Ascending aorta (tissue), 2 donors: Measurements from ENCODE around the gene PPFIA3. TPM values are rescaled to one million over a fixed set of nuclear protein-coding genes. Genes with fewer than 3 reads are reported as not detected.
A peak's percentile ranks its signal among the peaks of the same experiment; 100 is the strongest.

Source experiments
- DNase-seq, 2 donors: peaks; one replicate each; pipeline ENCODE4 v3.0.0-alpha.2; 2019; ENCODE audit warnings: low spot score in 2 of 2
- H3K27ac ChIP-seq, 2 donors: fragments of 200-600 bp; sonication (generic); one replicate each; pipeline ENCODE4 v1.5.1; 2016 to 2017; ENCODE audit warnings: mild to moderate bottlenecking in 1 of 2
- H3K27me3 ChIP-seq: fragments of 200-600 bp; sonication (generic); one replicate; pipeline ENCODE4 v1.5.1; 2017
- H3K36me3 ChIP-seq, 2 donors: fragments of 200-600 bp; sonication (generic); one replicate each; pipeline ENCODE4 v1.5.1; 2016
- H3K4me1 ChIP-seq, 2 donors: fragments of 200-600 bp; sonication (generic); one replicate each; pipeline ENCODE4 v1.5.1; 2016 to 2017; ENCODE audit warnings: mild to moderate bottlenecking in 1 of 2
- H3K4me3 ChIP-seq, 2 donors: fragments of 200-600 bp; sonication (generic); one replicate each; pipeline ENCODE4 v1.5.1; 2016 to 2017; ENCODE audit warnings: mild to moderate bottlenecking in 1 of 2
- H3K9me3 ChIP-seq, 2 donors: fragments of 200-600 bp; sonication (generic); one replicate each; pipeline ENCODE4 v1.5.1; 2016
- intact Hi-C: fragments of 100-400 bp; cut with DNase I; formaldehyde crosslinking; loops from one replicate; pipeline ENCODE4 v1.15.1; 2023
- total RNA-seq: library from RNA; depleted of rRNA; stranded (reverse); fragments of >200 nt; gene quantifications from one replicate; pipeline ENCODE4 v1.1.0, GENCODE V29; 2016
- TF ChIP-seq, protein P1 (sequence below), 3 experiments: fragments of 200-600 bp in 2 of 3; fragments of 450-650 bp in 1 of 3; sonication (generic) in 2 of 3; IDR thresholded peaks; one replicate each; pipeline ENCODE4 v1.5.1; 2016 to 2019; ENCODE audit warnings: antibody characterized with exemption in 3 of 3, mild to moderate bottlenecking in 1 of 3, moderate library complexity in 1 of 3

PPFIA3 gene
- total RNA-seq, 1 donor from 2014 or later = 33.3 TPM

- Histone ChIP-seq H3K4me3 (peak overlapping the region; percentile 78 to 84), H3K27me3 (no peaks in the 10 kb centered on the region), H3K4me1 (peaks cover 9 to 16% of the 10 kb centered on the region in 2 donors), H3K27ac (no peak overlapping the region), H3K36me3 (peaks cover 18 to 33% of the 10 kb centered on the region in 2 donors), H3K9me3 (no peaks in the 10 kb centered on the region)
- TF ChIP-seq, protein P1, sequence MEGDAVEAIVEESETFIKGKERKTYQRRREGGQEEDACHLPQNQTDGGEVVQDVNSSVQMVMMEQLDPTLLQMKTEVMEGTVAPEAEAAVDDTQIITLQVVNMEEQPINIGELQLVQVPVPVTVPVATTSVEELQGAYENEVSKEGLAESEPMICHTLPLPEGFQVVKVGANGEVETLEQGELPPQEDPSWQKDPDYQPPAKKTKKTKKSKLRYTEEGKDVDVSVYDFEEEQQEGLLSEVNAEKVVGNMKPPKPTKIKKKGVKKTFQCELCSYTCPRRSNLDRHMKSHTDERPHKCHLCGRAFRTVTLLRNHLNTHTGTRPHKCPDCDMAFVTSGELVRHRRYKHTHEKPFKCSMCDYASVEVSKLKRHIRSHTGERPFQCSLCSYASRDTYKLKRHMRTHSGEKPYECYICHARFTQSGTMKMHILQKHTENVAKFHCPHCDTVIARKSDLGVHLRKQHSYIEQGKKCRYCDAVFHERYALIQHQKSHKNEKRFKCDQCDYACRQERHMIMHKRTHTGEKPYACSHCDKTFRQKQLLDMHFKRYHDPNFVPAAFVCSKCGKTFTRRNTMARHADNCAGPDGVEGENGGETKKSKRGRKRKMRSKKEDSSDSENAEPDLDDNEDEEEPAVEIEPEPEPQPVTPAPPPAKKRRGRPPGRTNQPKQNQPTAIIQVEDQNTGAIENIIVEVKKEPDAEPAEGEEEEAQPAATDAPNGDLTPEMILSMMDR (IDR thresholded peaks at IDR 0.05) = no peak
- DNase-seq = no peak
- intact Hi-C loops = no loop called here
Observed at GRCh38 chr19:49086296-49086695, 33.0 kb upstream of the PPFIA3 start.

- no peaks in the 10 kb centered on the region for H3K27me3 ChIP-seq
- no peak overlapping the region for H3K27ac ChIP-seq
- peaks cover 4 to 9% of the 10 kb centered on the region in 2 donors for H3K4me1 ChIP-seq
- TF ChIP-seq, protein P1 (IDR thresholded peaks at IDR 0.05) = no peak
- H3K36me3 ChIP-seq = peaks cover 43 to 84% of the 10 kb centered on the region in 2 donors
- no peak for DNase-seq
- no peaks in the 10 kb centered on the region for H3K9me3 ChIP-seq
- intact Hi-C loops = no loop called here
- H3K4me3 ChIP-seq = no peak overlapping the region
Observed at GRCh38 chr19:49091391-49092038, 27.8 kb upstream of the PPFIA3 start.

GRCh38 chr19:49092686-49093085 is 26.7 kb upstream of the PPFIA3 start:
- no peak for DNase-seq
- no peaks in the 10 kb centered on the region for H3K27me3 ChIP-seq
- H3K9me3 ChIP-seq = no peaks in the 10 kb centered on the region
- intact Hi-C loops = no loop called here
- TF ChIP-seq, protein P1 (IDR thresholded peaks at IDR 0.05) = no peak
- H3K4me3 ChIP-seq = no peak overlapping the region
- H3K4me1 ChIP-seq = no peaks in the 10 kb centered on the region
- H3K27ac ChIP-seq = no peak overlapping the region
- peaks cover 44 to 88% of the 10 kb centered on the region in 2 donors for H3K36me3 ChIP-seq

DNA sequence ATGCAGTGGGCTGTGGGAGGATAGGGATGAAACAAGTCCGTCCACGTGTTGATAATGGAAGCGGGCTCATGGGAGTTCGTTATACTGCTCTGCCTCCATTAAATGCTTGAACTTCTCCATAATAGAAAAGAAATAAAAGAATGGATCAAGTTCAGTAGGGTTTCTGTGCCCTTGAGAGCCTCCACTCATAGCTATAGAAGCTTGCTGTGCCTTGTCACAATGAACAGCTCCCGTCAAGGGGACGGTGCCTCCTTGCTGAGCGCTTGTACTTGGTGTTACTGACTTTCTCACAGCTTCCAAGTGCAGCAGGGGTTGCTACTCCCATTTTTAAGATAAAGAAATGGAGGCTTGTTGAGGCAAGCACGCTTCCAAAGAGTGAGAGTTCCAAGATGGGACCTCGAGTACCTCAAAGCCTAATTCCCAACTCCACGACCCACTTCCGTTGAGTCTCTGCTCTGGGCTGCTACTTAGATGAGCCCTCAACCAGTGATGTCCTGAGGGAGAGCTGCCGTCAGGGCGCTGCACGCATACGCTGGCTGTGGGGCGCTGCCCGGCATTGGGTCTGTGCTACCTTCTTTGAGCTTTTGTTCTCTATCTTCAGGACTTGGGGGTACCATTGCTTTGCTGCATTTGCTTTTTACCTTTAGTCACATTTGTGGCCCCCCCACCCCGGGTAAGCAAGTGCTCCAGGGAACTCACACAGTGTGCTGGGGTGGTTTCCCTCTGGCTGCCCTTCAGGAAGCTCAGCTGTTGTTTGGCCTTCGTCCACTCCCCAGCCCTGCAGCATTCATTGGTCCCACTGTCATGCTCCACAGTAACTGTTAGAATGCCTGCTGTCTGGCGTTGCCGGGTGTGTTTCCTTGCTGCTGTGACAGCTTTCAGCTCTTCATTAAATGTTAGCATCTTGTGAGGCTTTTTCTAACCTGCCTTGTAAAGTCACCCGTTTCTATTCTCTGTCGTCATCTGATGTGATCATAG is 24.6 kb upstream of the PPFIA3 start:
- H3K4me1 ChIP-seq = no peaks in the 10 kb centered on the region

More for the DNA sequence above, 24.6 kb upstream of the PPFIA3 start:
- no peak for DNase-seq
- TF ChIP-seq, protein P1 (IDR thresholded peaks at IDR 0.05) = no peak
- no peaks in the 10 kb centered on the region for H3K27me3 ChIP-seq
- no peaks in the 10 kb centered on the region for H3K9me3 ChIP-seq
- H3K4me3 ChIP-seq = no peak overlapping the region
- peaks cover 57 to 93% of the 10 kb centered on the region in 2 donors for H3K36me3 ChIP-seq
- H3K27ac ChIP-seq = no peak overlapping the region
- intact Hi-C loops = no loop called here
